Astrocyte of the cerebellum (primary cell): ENCODE results near the gene RIPOR2.

Experiments
- DNase-seq: peaks from one replicate; pipeline ENCODE4 v3.0.0-alpha.2; 2011; ENCODE audit warnings: low read depth
- H3K4me3 ChIP-seq: 2 replicates; pipeline ENCODE4 v1.5.1; 2011; ENCODE audit warnings: mild to moderate bottlenecking, low read depth, low read length, moderate library complexity
- CTCF ChIP-seq: IDR thresholded peaks from 2 replicates; pipeline ENCODE4 v1.5.1; 2012; ENCODE audit warnings: low read length, low read depth, moderate library complexity, mild to moderate bottlenecking; ENCODE audit errors: missing control alignments
- in situ Hi-C: cut with HindIII; loops from 2 replicates; pipeline ENCODE4 v1.10.0; 2017; ENCODE audit warnings: low sequenced_read_pairs

The RIPOR2 gene

GRCh38 chr6:24827162-24827561, 108.6 kb downstream of the RIPOR2 start:
- H3K4me3 ChIP-seq: no peak overlapping the region
- no peak for DNase-seq
- TF ChIP-seq CTCF: no peak
- in situ Hi-C loops: no loop called here

GRCh38 chr6:24825130-24825630, 110.6 kb downstream of the RIPOR2 start:
- no peak overlapping the region for H3K4me3 ChIP-seq
- no peak for TF ChIP-seq CTCF
- DNase-seq: no peak
- in situ Hi-C loops: no loop called here

GRCh38 chr6:24824142-24824938, 111.4 kb downstream of the RIPOR2 start:
- DNase-seq: no peak
- in situ Hi-C loops: no loop called here

GRCh38 chr6:24823185-24823584, 112.6 kb downstream of the RIPOR2 start:
- no peak overlapping the region for H3K4me3 ChIP-seq
- TF ChIP-seq CTCF: no peak
- in situ Hi-C loops: no loop called here
- DNase-seq: no peak

More at GRCh38 chr6:24824142-24824938, 111.4 kb downstream of the RIPOR2 start:
- TF ChIP-seq CTCF: no peak
- H3K4me3 ChIP-seq: no peak overlapping the region

GRCh38 chr6:24822696-24823095, 113.1 kb downstream of the RIPOR2 start:
- DNase-seq: no peak
- no peak overlapping the region for H3K4me3 ChIP-seq
- TF ChIP-seq CTCF: no peak
- in situ Hi-C loops: no loop called here

- no peak for DNase-seq
- in situ Hi-C loops: no loop called here
- no peak overlapping the region for H3K4me3 ChIP-seq
- TF ChIP-seq CTCF: no peak
Measured at GRCh38 chr6:24821860-24822444, 113.8 kb downstream of the RIPOR2 start.
